ENCODE data around the gene MRPL43. TPM values are rescaled to one million over a fixed set of nuclear protein-coding genes. Genes with fewer than 3 reads are reported as not detected.

The MRPL43 gene
- total and polyA plus RNA-seq, 4 donors, result 33.6 to 124 (median 95.2) TPM

DNA sequence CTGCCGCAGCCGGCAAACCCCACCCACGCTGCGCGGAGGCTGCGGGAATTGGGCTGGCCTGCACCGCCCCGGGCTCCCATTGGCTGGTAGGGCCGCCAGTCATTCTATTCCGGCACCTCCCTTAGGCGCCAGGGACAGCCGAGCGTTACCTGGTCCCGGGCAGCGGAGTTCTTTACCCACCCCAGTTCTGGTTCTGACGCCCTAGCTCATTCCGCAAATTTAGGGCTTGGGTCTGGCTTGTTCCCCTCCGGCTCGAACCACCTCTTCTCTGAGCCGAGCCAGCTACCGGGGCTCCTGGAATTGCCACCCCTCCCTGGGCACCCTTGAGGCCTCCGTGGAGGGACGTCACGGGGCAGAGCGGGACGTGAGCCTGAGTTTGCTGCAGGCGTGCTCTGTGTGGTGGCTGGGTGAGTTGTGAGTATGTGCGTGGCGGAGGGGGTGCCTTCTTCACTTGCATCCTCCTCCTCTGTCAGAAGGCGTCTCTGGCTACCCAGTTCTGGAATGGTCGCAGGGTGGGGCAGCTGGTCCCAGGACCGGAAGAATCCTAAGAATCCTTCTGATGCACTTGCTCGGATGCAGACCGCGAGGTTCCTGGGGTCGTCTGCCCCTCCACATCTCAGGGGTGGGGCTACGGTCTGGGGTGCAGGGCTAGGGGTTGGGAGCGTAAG is 44.0 kb upstream of the MRPL43 start, which contains the start of the genes PDZD7 and SFXN3:
TSS of gene PDZD7 (minus strand) at position 2 of the 668 bp plus-strand sequence. CDS start 910 bp downstream, outside the sequence.
TSS of gene SFXN3 (plus strand) at position 107 of the 668 bp plus-strand sequence. CDS start 3,461 bp downstream, outside the sequence.
- peaks cover 17% of the 10 kb centered on the region for H3K27me3 ChIP-seq (ENCODE audit: control insufficient read depth, insufficient read depth, low read length)
- no peaks in the 10 kb centered on the region for H3K9me3 ChIP-seq (ENCODE audit: control insufficient read depth, insufficient read depth, low read length)
- H3K4me3 ChIP-seq (ENCODE audit: low read depth, low read length), result peak within 1 kb of the TSS; percentile 86
- peak within 1 kb of the TSS; percentile 88 for H3K27ac ChIP-seq (ENCODE audit: low read depth, low read length)
- peak; percentile 60 to 98 (median 84) for DNase-seq (ENCODE audit: low read depth in 4 of 6, low spot score in 6 of 6)
- peaks cover 48% of the 10 kb centered on the region for H3K4me1 ChIP-seq (ENCODE audit: control insufficient read depth, insufficient read depth, low read length)
- under 1% methylated on average over 33 of the region's 38 CpGs for WGBS (ENCODE audit: insufficient coverage)
- H3K36me3 ChIP-seq (ENCODE audit: control insufficient read depth, insufficient read depth, low read length), result peaks cover 12% of the 10 kb centered on the region

DNA sequence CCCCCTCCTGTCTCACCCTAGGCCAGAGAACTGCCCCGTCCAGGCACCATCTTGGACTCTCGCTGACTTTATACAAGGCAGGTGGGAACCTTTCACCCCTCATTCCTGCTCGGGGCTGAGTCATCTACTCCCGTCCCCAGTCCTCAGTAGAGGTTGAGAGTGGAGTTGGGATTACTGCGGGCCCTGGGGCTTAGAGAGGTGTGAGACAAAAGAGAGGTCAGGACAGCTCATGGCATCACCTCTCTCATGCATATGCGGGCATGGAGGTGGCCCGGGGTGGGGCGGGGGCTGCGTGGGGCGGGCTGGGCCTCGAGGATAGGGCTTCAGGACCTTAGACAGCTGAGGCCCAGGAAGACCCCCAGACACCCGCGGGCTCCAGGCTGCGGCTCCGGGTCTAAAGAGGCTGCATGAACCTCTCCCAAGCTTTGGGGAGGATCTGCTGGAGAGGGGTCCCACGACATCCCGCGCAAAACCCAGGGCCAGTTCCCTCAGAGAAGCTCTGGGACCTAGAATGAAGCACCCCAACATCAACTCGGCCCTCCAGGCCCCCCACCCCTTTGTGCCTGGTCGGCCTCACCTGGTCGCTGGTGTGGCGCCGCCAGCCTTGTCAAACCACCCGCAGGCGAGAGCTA is 43.3 kb upstream of the MRPL43 start:
- H3K4me1 ChIP-seq (ENCODE audit: control insufficient read depth, insufficient read depth, low read length), result peaks cover 48% of the 10 kb centered on the region
- H3K4me3 ChIP-seq (ENCODE audit: low read depth, low read length), result peak overlapping the region; percentile 86
- H3K36me3 ChIP-seq (ENCODE audit: control insufficient read depth, insufficient read depth, low read length), result peaks cover 5% of the 10 kb centered on the region
- H3K9me3 ChIP-seq (ENCODE audit: control insufficient read depth, insufficient read depth, low read length), result no peaks in the 10 kb centered on the region
- peaks cover 17% of the 10 kb centered on the region for H3K27me3 ChIP-seq (ENCODE audit: control insufficient read depth, insufficient read depth, low read length)
- H3K27ac ChIP-seq (ENCODE audit: low read depth, low read length), result no peak overlapping the region
- DNase-seq (ENCODE audit: low read depth in 4 of 6, low spot score in 6 of 6), result no peak
- under 1% methylated on average over 14 of the region's 25 CpGs for WGBS (ENCODE audit: insufficient coverage)

GRCh38 chr10:101029520-101030295 is 42.4 kb upstream of the MRPL43 start:
- Histone ChIP-seq H3K27me3 (ENCODE audit: control insufficient read depth, insufficient read depth, low read length) (peaks cover 17% of the 10 kb centered on the region), H3K4me3 (ENCODE audit: low read depth, low read length) (no peak overlapping the region), H3K27ac (ENCODE audit: low read depth, low read length) (no peak overlapping the region), H3K36me3 (ENCODE audit: control insufficient read depth, insufficient read depth, low read length) (no peaks in the 10 kb centered on the region), H3K4me1 (ENCODE audit: control insufficient read depth, insufficient read depth, low read length) (peaks cover 48% of the 10 kb centered on the region), H3K9me3 (ENCODE audit: control insufficient read depth, insufficient read depth, low read length) (no peaks in the 10 kb centered on the region)
- DNase-seq (ENCODE audit: low read depth in 4 of 6, low spot score in 6 of 6), result no peak
- 53% methylated on average over 21 of the region's 27 CpGs for WGBS (ENCODE audit: insufficient coverage)

DNA sequence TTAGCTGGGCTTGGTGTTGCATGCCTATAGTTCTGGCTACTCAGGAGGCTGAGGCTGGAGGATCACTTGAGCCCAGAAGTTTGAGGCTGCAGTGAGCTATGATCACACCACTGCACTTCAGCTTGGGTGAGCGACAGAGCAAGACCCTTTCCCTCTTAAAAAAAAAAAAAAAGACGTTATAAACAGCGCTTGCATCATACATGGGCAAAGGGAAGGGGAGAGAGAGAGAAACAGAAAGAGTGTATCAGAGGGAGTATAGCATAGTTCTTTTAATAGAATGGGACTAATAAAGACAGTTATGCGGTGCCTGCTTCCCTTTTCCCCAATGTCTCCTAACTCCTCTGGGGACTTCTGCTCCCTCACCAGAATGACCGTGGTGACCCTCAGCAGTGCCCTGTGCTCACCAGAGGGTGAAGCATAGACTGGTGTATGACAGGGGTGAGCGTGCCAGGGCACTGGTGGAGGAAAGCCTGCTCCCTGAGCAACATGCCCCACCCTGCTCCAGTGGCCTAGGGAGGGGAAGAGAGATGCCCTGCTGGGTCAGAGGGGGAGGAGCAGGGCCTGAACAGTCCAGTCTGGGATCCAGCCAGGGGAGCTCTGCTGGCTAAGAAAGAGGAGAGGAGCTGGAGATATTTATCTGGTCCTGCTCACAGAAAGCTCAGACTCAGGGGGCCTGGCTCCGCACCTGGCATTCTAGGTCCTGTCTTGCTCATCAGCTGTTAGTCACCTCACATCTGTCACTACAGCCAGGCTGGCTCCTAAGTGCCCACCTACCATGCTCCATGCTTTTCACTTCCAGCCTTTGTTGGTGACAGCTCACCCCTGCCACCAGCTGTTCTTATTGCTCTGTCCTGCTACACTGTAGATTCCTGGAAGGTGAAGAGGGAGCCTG is 41.4 kb upstream of the MRPL43 start:
- 93% methylated on average over 2 of the region's 7 CpGs for WGBS (ENCODE audit: insufficient coverage)
- Histone ChIP-seq H3K27ac (ENCODE audit: low read depth, low read length) (no peak overlapping the region), H3K9me3 (ENCODE audit: control insufficient read depth, insufficient read depth, low read length) (no peaks in the 10 kb centered on the region), H3K36me3 (ENCODE audit: control insufficient read depth, insufficient read depth, low read length) (peaks cover 3% of the 10 kb centered on the region), H3K4me3 (ENCODE audit: low read depth, low read length) (no peak overlapping the region), H3K4me1 (ENCODE audit: control insufficient read depth, insufficient read depth, low read length) (peaks cover 48% of the 10 kb centered on the region), H3K27me3 (ENCODE audit: control insufficient read depth, insufficient read depth, low read length) (peaks cover 17% of the 10 kb centered on the region)
- DNase-seq (ENCODE audit: low read depth in 4 of 6, low spot score in 6 of 6), result no peak

DNA sequence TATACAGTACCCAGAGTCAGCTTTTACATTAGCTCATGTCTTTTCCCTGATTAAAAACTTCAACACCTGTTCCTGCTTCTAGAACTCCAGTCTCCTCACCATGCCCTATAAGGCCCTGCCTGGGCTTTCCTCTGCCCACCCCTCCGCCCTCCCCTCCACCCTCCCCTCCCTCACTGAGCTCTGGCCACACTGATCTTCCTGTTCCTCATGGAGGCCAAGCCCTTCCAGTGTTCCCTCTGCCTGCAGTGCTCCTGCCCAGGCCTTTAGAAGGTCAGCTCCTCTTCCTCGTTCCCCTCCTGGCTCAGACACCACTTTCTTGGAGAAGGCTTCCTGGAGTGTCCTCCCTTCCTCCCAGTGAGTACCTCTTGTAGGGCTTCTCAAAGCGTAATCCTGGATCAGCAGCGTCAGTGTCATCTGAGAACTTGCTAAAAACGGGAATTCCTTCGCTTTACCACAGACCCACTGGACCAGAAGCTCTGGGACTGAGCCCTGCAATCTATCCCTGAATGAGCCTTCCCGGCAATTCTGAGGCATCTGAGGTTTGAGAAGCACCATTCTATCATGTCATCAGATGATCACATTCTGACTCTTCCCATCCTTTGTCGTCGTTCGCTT is 39.9 kb upstream of the MRPL43 start:
- H3K4me3 ChIP-seq (ENCODE audit: low read depth, low read length), result no peak overlapping the region
- H3K4me1 ChIP-seq (ENCODE audit: control insufficient read depth, insufficient read depth, low read length), result peaks cover 36% of the 10 kb centered on the region
- no peak overlapping the region for H3K27ac ChIP-seq (ENCODE audit: low read depth, low read length)
- peaks cover 18% of the 10 kb centered on the region for H3K27me3 ChIP-seq (ENCODE audit: control insufficient read depth, insufficient read depth, low read length)
- H3K36me3 ChIP-seq (ENCODE audit: control insufficient read depth, insufficient read depth, low read length), result peaks cover 9% of the 10 kb centered on the region
- no peaks in the 10 kb centered on the region for H3K9me3 ChIP-seq (ENCODE audit: control insufficient read depth, insufficient read depth, low read length)
- 60% methylated on average over 6 of the region's 10 CpGs for WGBS (ENCODE audit: insufficient coverage)
- DNase-seq (ENCODE audit: low read depth in 4 of 6, low spot score in 6 of 6), result no peak

- peaks cover 15% of the 10 kb centered on the region for H3K36me3 ChIP-seq (ENCODE audit: control insufficient read depth, insufficient read depth, low read length)
- H3K4me1 ChIP-seq (ENCODE audit: control insufficient read depth, insufficient read depth, low read length), result peaks cover 10% of the 10 kb centered on the region
- 87% methylated on average over 11 of the region's 15 CpGs for WGBS (ENCODE audit: insufficient coverage)
- peaks cover 28% of the 10 kb centered on the region for H3K27me3 ChIP-seq (ENCODE audit: control insufficient read depth, insufficient read depth, low read length)
- H3K9me3 ChIP-seq (ENCODE audit: control insufficient read depth, insufficient read depth, low read length), result no peaks in the 10 kb centered on the region
- no peak for DNase-seq (ENCODE audit: low read depth in 4 of 6, low spot score in 6 of 6)
- H3K27ac ChIP-seq (ENCODE audit: low read depth, low read length), result no peak overlapping the region
- no peak overlapping the region for H3K4me3 ChIP-seq (ENCODE audit: low read depth, low read length)
Measured at GRCh38 chr10:101022967-101023705, 35.8 kb upstream of the MRPL43 start.

GRCh38 chr10:101021692-101022251 is 34.5 kb upstream of the MRPL43 start:
- H3K36me3 ChIP-seq (ENCODE audit: control insufficient read depth, insufficient read depth, low read length), result peaks cover 15% of the 10 kb centered on the region
- H3K9me3 ChIP-seq (ENCODE audit: control insufficient read depth, insufficient read depth, low read length), result no peaks in the 10 kb centered on the region
- no peak for DNase-seq (ENCODE audit: low read depth in 4 of 6, low spot score in 6 of 6)
- H3K27ac ChIP-seq (ENCODE audit: low read depth, low read length), result no peak overlapping the region
- H3K4me1 ChIP-seq (ENCODE audit: control insufficient read depth, insufficient read depth, low read length), result peaks cover 10% of the 10 kb centered on the region
- no peak overlapping the region for H3K4me3 ChIP-seq (ENCODE audit: low read depth, low read length)
- H3K27me3 ChIP-seq (ENCODE audit: control insufficient read depth, insufficient read depth, low read length), result peaks cover 33% of the 10 kb centered on the region
- 81% methylated on average over 10 of the region's 11 CpGs for whole genome bisulfite sequencing (ENCODE audit: insufficient coverage)

GRCh38 chr10:101021239-101021638 is 33.9 kb upstream of the MRPL43 start:
- H3K27ac ChIP-seq (ENCODE audit: low read depth, low read length), result no peak overlapping the region
- H3K27me3 ChIP-seq (ENCODE audit: control insufficient read depth, insufficient read depth, low read length), result peaks cover 38% of the 10 kb centered on the region

More at GRCh38 chr10:101021239-101021638, 33.9 kb upstream of the MRPL43 start:
- H3K4me3 ChIP-seq (ENCODE audit: low read depth, low read length), result no peak overlapping the region
- H3K4me1 ChIP-seq (ENCODE audit: control insufficient read depth, insufficient read depth, low read length), result peaks cover 10% of the 10 kb centered on the region
- no peaks in the 10 kb centered on the region for H3K9me3 ChIP-seq (ENCODE audit: control insufficient read depth, insufficient read depth, low read length)
- peaks cover 15% of the 10 kb centered on the region for H3K36me3 ChIP-seq (ENCODE audit: control insufficient read depth, insufficient read depth, low read length)
- DNase-seq (ENCODE audit: low read depth in 4 of 6, low spot score in 6 of 6), result no peak
- WGBS (ENCODE audit: insufficient coverage), result 81% methylated on average over 4 of the region's 4 CpGs

Data from spinal cord (tissue), 10 donors.